GM12865 (cell line): Measurements from ENCODE around the gene FKBP2.

ENCODE experiments used
- DNase-seq: peaks from one replicate; pipeline ENCODE4 v3.0.0; 2010; ENCODE audit warnings: low read depth
- H3K4me3 ChIP-seq: 2 replicates; pipeline ENCODE4 v1.5.1; 2011; ENCODE audit warnings: mild to moderate bottlenecking, low read depth, low read length, control low read depth
- TF ChIP-seq, protein P1 (sequence below): IDR thresholded peaks from 2 replicates; pipeline ENCODE4 v1.5.1; 2011; ENCODE audit warnings: low read length, control low read depth, low read depth, inconsistent platforms; ENCODE audit not compliant: insufficient read depth; ENCODE audit errors: missing control alignments

The FKBP2 gene

DNA sequence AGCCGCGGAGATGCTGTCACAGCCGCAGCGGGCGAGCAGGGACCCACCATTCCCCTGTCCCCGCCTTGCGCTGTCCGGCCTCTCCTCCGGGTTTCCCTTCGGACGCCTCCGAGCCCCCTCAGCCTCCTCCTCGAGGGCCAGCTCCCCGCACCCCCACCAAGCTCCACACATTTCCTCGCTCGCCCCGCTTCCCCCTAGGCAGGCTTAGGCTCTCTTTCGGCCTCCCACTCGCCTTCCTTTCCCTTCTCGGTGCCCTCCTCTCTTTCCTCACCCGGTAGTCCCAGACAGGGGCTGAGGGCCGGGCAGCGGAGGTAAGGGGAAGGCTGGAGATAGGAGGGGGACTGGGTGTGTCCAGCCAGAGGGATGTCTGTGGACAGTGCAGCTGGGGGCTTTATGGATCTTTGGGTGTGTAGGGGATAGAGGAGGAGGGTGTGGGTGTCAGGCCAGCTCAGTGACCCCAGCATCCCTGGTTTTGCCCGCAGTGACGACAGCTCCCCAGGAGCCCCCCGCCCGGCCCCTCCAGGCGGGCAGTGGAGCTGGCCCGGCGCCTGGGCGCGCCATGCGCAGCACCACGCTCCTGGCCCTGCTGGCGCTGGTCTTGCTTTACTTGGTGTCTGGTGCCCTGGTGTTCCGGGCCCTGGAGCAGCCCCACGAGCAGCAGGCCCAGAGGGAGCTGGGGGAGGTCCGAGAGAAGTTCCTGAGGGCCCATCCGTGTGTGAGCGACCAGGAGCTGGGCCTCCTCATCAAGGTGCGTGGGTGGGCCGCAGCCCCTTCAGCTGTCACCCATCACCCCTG lies 51.8 kb downstream of the FKBP2 start:
- no peak overlapping the region for H3K4me3 ChIP-seq
- TF ChIP-seq, protein P1, sequence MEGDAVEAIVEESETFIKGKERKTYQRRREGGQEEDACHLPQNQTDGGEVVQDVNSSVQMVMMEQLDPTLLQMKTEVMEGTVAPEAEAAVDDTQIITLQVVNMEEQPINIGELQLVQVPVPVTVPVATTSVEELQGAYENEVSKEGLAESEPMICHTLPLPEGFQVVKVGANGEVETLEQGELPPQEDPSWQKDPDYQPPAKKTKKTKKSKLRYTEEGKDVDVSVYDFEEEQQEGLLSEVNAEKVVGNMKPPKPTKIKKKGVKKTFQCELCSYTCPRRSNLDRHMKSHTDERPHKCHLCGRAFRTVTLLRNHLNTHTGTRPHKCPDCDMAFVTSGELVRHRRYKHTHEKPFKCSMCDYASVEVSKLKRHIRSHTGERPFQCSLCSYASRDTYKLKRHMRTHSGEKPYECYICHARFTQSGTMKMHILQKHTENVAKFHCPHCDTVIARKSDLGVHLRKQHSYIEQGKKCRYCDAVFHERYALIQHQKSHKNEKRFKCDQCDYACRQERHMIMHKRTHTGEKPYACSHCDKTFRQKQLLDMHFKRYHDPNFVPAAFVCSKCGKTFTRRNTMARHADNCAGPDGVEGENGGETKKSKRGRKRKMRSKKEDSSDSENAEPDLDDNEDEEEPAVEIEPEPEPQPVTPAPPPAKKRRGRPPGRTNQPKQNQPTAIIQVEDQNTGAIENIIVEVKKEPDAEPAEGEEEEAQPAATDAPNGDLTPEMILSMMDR = no peak
- DNase-seq = no peak
